Measurements from ENCODE around the gene DLEU7. TPM values are rescaled to one million over a fixed set of nuclear protein-coding genes. Genes with fewer than 3 reads are reported as not detected.
A peak's percentile ranks its signal among the peaks of the same experiment; 100 is the strongest.

The DLEU7 gene
- total and polyA plus RNA-seq, 2 of the 8 experiments (the other 6 are each of a cell fraction or from before 2014, with no cell fraction given) = 4.9 to 5.2 TPM

GRCh38 chr13:50780201-50781015 is 63.1 kb downstream of the DLEU7 start:
- Histone ChIP-seq H3K79me1 (ENCODE audit: low read depth, low read length) (no peaks in the 10 kb centered on the region), H3K23me2 (ENCODE audit: low read depth, low read length) (no peaks in the 10 kb centered on the region), H2BK20ac (ENCODE audit: low read length) (no peak overlapping the region), H3K4me2 (ENCODE audit: insufficient read depth in 1 of 2, low read depth in 2 of 2, low read length in 2 of 2) (no peak overlapping the region), H3K27me3 (replicated peaks in 1 of 4; ENCODE audit: control insufficient read depth in 3 of 4, extremely low read depth in 1 of 4, insufficient read depth in 3 of 4, low read length in 3 of 4) (no peaks in the 10 kb centered on the region; a peak in 1 of 7 replicates), H4K8ac (ENCODE audit: extremely low read depth, insufficient read depth, low read length) (no peak overlapping the region), H3K79me2 (ENCODE audit: control insufficient read depth in 1 of 2, insufficient read depth in 2 of 2, low read length in 2 of 2) (no peaks in the 10 kb centered on the region), H2AK5ac (ENCODE audit: low read depth, low read length) (no peak overlapping the region), H3K4me3 (ENCODE audit: extremely low read depth in 1 of 4, insufficient read depth in 2 of 4, low read depth in 3 of 4, low read length in 4 of 4) (no peak overlapping the region), H4K91ac (replicated peaks; ENCODE audit: insufficient read length, low read length) (no peak overlapping the region), H3K14ac (ENCODE audit: insufficient read length) (no peak overlapping the region), H3K4me1 (replicated peaks in 1 of 4; ENCODE audit: control insufficient read depth in 3 of 4, insufficient read depth in 4 of 4, low read length in 3 of 4) (no peaks in the 10 kb centered on the region; a peak in 2 of 7 replicates), H3K27ac (ENCODE audit: low read depth, low read length) (no peak overlapping the region), H4K5ac (ENCODE audit: insufficient read length, low read depth, low read length) (no peak overlapping the region), H3K36me3 (ENCODE audit: control insufficient read depth in 2 of 4, insufficient read depth in 4 of 4, low read length in 3 of 4) (no peaks in the 10 kb centered on the region), H2AFZ (ENCODE audit: low read length) (peak overlapping the region; percentile 18; the same call in 1 of the 2 replicates), H3K56ac (replicated peaks; ENCODE audit: insufficient read length, low read depth, low read length) (no peak overlapping the region), H3K9ac (replicated peaks in 1 of 4; ENCODE audit: extremely low read depth in 1 of 4, low read depth in 3 of 4, low read length in 3 of 4) (no peak overlapping the region), H4K20me1 (replicated peaks in 1 of 2; ENCODE audit: control insufficient read depth in 1 of 2, insufficient read depth in 2 of 2, low read length in 2 of 2) (no peaks in the 10 kb centered on the region), H2BK15ac (ENCODE audit: low read length) (no peak overlapping the region), H2BK5ac (ENCODE audit: low read depth, low read length) (no peak overlapping the region), H3K9me3 (ENCODE audit: insufficient read depth in 2 of 2, low read depth in 1 of 2, low read length in 1 of 2) (peaks cover 0 to 3% of the 10 kb centered on the region in 2 experiments; a peak in 1 of 4 replicates), H3K23ac (ENCODE audit: insufficient read length) (no peak overlapping the region), H2BK12ac (ENCODE audit: low read depth, low read length) (no peak overlapping the region), H2BK120ac (replicated peaks; ENCODE audit: low read depth, low read length) (no peak overlapping the region), H3K18ac (ENCODE audit: extremely low read depth, low read length) (no peak overlapping the region), H3K4ac (replicated peaks; ENCODE audit: insufficient read length, low read depth, low read length) (no peak overlapping the region)
- no peak for DNase-seq (ENCODE audit: low read depth in 1 of 2, low spot score in 2 of 2)
- 81% methylated on average over 9 of the region's 9 CpGs; no CpG with 5 or more reads in 1 of the 2 experiments for WGBS, 2 experiments (ENCODE audit: extremely low coverage in 1 of 2, insufficient coverage in 1 of 2, insufficient read length in 1 of 2, insufficient replicate concordance in 2 of 2, low coverage in 1 of 2, low lambda C conversion rate in 2 of 2, missing lambda C conversion rate in 1 of 2)
- no peak for FAIRE-seq
- CTCF ChIA-PET (ENCODE audit: partially characterized antibody) = interaction anchor here (1.3 kb wide), 1 partner anchor 21 kb away, joined by 4 read pairs; no protein-coding TSS in a partner anchor
- POLR2A ChIA-PET (ENCODE audit: partially characterized antibody) = no interaction called here
- TF ChIP-seq JUND (IDR thresholded peaks at IDR 0.05; ENCODE audit: low read length) (no peak), KDM1A (IDR thresholded peaks at IDR 0.05; ENCODE audit: borderline replicate concordance, low read length) (no peak), SIX5 (IDR thresholded peaks at IDR 0.05; ENCODE audit: low read depth, low read length) (no peak), SP1 (IDR thresholded peaks at IDR 0.05; ENCODE audit: low read depth, low read length) (no peak), RBBP5 (IDR thresholded peaks at IDR 0.05; ENCODE audit: borderline replicate concordance, low read depth, low read length) (no peak), RFX5 (IDR thresholded peaks at IDR 0.05; ENCODE audit: borderline replicate concordance, low read depth, low read length) (no peak), USF2 (IDR thresholded peaks at IDR 0.05; ENCODE audit: low read length) (no peak), TCF12 (IDR thresholded peaks at IDR 0.05; ENCODE audit: low read depth, low read length) (no peak), GTF2F1 (IDR thresholded peaks at IDR 0.05; ENCODE audit: borderline replicate concordance, low read depth, low read length) (no peak), CBX5 (IDR thresholded peaks at IDR 0.05; ENCODE audit: low read depth, low read length) (no peak), TAF1 (IDR thresholded peaks at IDR 0.05; ENCODE audit: low read depth, low read length) (no peak), FOSL1 (IDR thresholded peaks at IDR 0.05; ENCODE audit: insufficient read depth, low read depth, low read length) (no peak), SP4 (IDR thresholded peaks at IDR 0.05; ENCODE audit: low read length) (no peak)

All from H1 (cell line).